DND-41 (cell line): ENCODE measurements around the gene FRZB.
"Not testable (repeated sequence)": the region's sequence is repeated elsewhere in the genome, so short reads cannot be mapped to it uniquely, and the experiment has no call there.

ENCODE experiments used
- EZH2 ChIP-seq: IDR thresholded peaks from 3 replicates; pipeline ENCODE4 v1.6.1; 2012; ENCODE audit warnings: borderline replicate concordance, low read depth, mild to moderate bottlenecking, moderate library complexity, low read length, inconsistent platforms; ENCODE audit not compliant: severe bottlenecking
- TF ChIP-seq, protein P1 (sequence below): IDR thresholded peaks from 2 replicates; pipeline ENCODE4 v1.5.1; 2012; ENCODE audit warnings: borderline replicate concordance, low read length, moderate library complexity, mild to moderate bottlenecking; ENCODE audit not compliant: poor library complexity, severe bottlenecking; ENCODE audit errors: extremely low read depth

DNA sequence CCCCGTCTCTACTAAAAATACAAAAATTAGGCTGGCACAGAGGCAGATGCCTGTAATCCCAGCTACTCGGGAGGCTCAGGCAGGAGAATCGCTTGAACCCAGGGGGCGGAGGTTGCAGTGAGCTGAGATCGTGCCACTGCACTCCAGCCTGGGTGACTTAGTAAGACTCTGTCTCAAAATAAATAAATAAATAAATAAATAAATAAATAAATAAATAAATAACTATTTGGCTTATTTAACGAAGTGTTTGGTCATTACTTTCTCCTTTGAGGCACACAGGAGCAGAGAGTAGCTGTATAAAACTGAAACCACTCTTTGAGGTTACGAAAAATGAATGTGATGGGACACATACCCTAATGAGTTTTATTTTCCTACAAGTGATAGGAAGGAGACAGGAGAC, 26.6 kb upstream of the FRZB start:
- TF ChIP-seq, protein P1, sequence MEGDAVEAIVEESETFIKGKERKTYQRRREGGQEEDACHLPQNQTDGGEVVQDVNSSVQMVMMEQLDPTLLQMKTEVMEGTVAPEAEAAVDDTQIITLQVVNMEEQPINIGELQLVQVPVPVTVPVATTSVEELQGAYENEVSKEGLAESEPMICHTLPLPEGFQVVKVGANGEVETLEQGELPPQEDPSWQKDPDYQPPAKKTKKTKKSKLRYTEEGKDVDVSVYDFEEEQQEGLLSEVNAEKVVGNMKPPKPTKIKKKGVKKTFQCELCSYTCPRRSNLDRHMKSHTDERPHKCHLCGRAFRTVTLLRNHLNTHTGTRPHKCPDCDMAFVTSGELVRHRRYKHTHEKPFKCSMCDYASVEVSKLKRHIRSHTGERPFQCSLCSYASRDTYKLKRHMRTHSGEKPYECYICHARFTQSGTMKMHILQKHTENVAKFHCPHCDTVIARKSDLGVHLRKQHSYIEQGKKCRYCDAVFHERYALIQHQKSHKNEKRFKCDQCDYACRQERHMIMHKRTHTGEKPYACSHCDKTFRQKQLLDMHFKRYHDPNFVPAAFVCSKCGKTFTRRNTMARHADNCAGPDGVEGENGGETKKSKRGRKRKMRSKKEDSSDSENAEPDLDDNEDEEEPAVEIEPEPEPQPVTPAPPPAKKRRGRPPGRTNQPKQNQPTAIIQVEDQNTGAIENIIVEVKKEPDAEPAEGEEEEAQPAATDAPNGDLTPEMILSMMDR, result not testable (repeated sequence)
- not testable (repeated sequence) for TF ChIP-seq EZH2
